Suppressor macrophage treated with lipopolysaccharide for 1 hour (primary cell): ENCODE data around the gene CENPL.
"Not testable (repeated sequence)": the region's sequence is repeated elsewhere in the genome, so short reads cannot be mapped to it uniquely, and the experiment has no call there.

Experiments used
- DNase-seq, 3 donors: peaks; one replicate each; pipeline ENCODE4 v3.0.0-alpha.2; 2020 to 2022

Gene CENPL

GRCh38 chr1:173824315-173825081 is at the start of gene CENPL, which contains the start of gene DARS2:
Gene CENPL (minus strand): TSS chr1:173824883. CDS start chr1:173811299, 13,584 bp downstream.
Gene DARS2 (plus strand): TSS chr1:173824673. CDS start chr1:173825230, 557 bp downstream.
- DNase-seq = peak; percentile 95 to 98 (median 98)

GRCh38 chr1:173871500-173871899 is 46.8 kb upstream of the CENPL start:
- no peak for DNase-seq

GRCh38 chr1:173871091-173871490 is 46.4 kb upstream of the CENPL start:
- no peak for DNase-seq

GRCh38 chr1:173870252-173871075 is 45.8 kb upstream of the CENPL start:
- peak in 1 of 3 donors; percentile 19 for DNase-seq

GRCh38 chr1:173869021-173869359 is 44.3 kb upstream of the CENPL start:
- no peak for DNase-seq

- DNase-seq = peak; percentile 63 to 84 (median 65)
Observed at GRCh38 chr1:173868266-173869020, 43.8 kb upstream of the CENPL start, which contains the start of gene ZBTB37. Gene ZBTB37 (plus strand): TSS chr1:173868380. CDS start chr1:173870226, 1,846 bp downstream.

GRCh38 chr1:173867753-173868265 is 43.1 kb upstream of the CENPL start, which contains the start of gene GAS5:
Gene GAS5 (minus strand): TSS chr1:173867989.
- DNase-seq = peak; percentile 98 to 99 (median 98)

- DNase-seq = no peak
Observed at GRCh38 chr1:173867141-173867752, 42.6 kb upstream of the CENPL start.

GRCh38 chr1:173866413-173867115 is 41.9 kb upstream of the CENPL start:
- DNase-seq = no peak

GRCh38 chr1:173865468-173866164 is 40.9 kb upstream of the CENPL start:
- DNase-seq = no peak

- DNase-seq = no peak
Observed at GRCh38 chr1:173864179-173864867, 39.6 kb upstream of the CENPL start.

- no peak for DNase-seq
Observed at GRCh38 chr1:173863224-173864161, 38.8 kb upstream of the CENPL start.

- DNase-seq = peak in 1 of 3 donors; percentile 24
Observed at GRCh38 chr1:173862769-173863223, 38.1 kb upstream of the CENPL start.

- DNase-seq = not testable (repeated sequence)
Observed at GRCh38 chr1:173862146-173862768, 37.6 kb upstream of the CENPL start.

- no peak for DNase-seq
Observed at GRCh38 chr1:173861731-173862145, 37.1 kb upstream of the CENPL start.

- no peak for DNase-seq
Observed at GRCh38 chr1:173860065-173860464, 35.4 kb upstream of the CENPL start.

GRCh38 chr1:173859547-173859946 is 34.9 kb upstream of the CENPL start:
- not testable (repeated sequence) for DNase-seq

GRCh38 chr1:173857363-173857917 is 32.8 kb upstream of the CENPL start:
- no peak for DNase-seq
